Measurements from ENCODE around the gene CCT3. TPM values are rescaled to one million over a fixed set of nuclear protein-coding genes. Genes with fewer than 3 reads are reported as not detected.

CCT3 gene
- total and polyA plus RNA-seq, 4 experiments from 2014 or later = 109 to 234 (median 152) TPM

DNA sequence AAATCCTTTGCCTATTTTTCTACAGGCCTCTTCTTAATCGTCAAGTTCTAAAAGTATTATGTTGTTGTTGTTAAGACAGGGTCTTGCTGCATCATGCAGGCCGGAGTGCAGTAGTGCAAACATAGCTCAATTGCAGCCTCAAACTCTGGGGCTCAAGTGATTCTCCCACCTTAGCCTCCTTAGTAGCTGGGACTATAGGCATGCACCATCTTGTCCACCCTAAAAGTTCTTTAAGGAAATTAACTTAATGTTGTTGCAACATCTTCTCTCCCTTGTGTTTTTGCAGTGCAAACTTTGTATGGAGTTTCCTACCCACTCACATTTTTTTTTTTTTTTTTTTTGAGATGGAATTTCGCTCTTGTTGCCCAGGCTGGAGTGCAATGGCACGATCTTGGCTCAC, 34.9 kb downstream of the CCT3 start:
- H3K4me1 Mint-ChIP-seq = no peaks in the 10 kb centered on the region
- DNase-seq = no peak
- no peak overlapping the region for H3K4me3 ChIP-seq (ENCODE audit: low read length in 2 of 2)
- no peak overlapping the region for H3K27ac Mint-ChIP-seq
- ChIA-PET POLR2A (ENCODE audit: partially characterized antibody) (interaction anchor here (3.1 kb wide), 1 partner anchor 21 kb away, joined by 11 read pairs; the partner anchor contains the start of gene SMG5), CTCF (ENCODE audit: partially characterized antibody) (interaction anchor here (0.7 to 1.1 kb wide), 2 partner anchors 15 to 17 kb away, joined by 3 to 4 read pairs; no protein-coding TSS in a partner anchor)
- H3K27me3 ChIP-seq (ENCODE audit: insufficient read depth, low read length) = no peaks in the 10 kb centered on the region
- H3K27ac ChIP-seq (ENCODE audit: low read depth, low read length) = no peak overlapping the region
- peaks cover 7% of the 10 kb centered on the region for H3K36me3 ChIP-seq (ENCODE audit: insufficient read depth, low read length)
- intact Hi-C loops (cut with micrococcal nuclease) = no loop called here
- no peaks in the 10 kb centered on the region for H3K4me1 ChIP-seq (ENCODE audit: insufficient read depth, low read length)
- no peak overlapping the region for H3K4me3 Mint-ChIP-seq
- H3K36me3 Mint-ChIP-seq = peaks cover 9 to 16% of the 10 kb centered on the region in 2 donors
- H3K9me3 Mint-ChIP-seq = no peaks in the 10 kb centered on the region
- no peaks in the 10 kb centered on the region for H3K9me3 ChIP-seq (ENCODE audit: control insufficient read depth in 1 of 2, low read length in 2 of 2)
- H3K27me3 Mint-ChIP-seq = no peaks in the 10 kb centered on the region

DNA sequence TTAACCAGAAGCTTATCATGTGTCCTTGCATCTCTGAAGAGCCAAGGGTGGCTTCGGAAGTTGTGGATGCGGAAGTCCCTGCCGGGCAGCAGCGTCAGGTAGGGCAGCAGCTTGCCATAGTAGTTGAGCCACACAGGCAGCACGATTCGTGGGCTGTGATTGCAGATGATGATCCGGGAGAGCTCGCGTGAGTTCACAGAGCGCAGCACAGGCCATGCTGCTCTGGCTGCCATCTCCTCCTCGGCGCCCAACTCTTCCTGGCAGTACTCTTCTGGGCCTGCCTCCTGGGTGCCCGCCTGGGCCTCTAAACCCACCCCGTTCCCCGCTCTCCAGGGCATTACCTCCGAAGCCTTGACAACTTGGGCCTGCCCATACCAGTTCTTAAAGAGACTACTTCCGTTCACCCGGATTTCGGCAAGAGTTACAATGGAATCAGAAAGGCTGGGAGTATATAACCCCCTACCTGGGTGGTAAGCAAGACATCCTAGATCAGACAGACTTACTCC, 39.2 kb downstream of the CCT3 start, which contains the start of gene VHLL:
TSS of gene VHLL (minus strand) at position 456 of the 506 bp plus-strand sequence. CDS start at position 338, 118 bp downstream.
- DNase-seq = no peak
- Mint-ChIP-seq H3K27ac (peak within 1 kb of the TSS in 1 of 7 donors; percentile 30), H3K27me3 (no peaks in the 10 kb centered on the region), H3K4me3 (no peak within 1 kb of the TSS), H3K9me3 (no peaks in the 10 kb centered on the region), H3K4me1 (peaks cover 12 to 20% (median 15%) of the 10 kb centered on the region in 4 donors), H3K36me3 (peaks cover 0 to 4% of the 10 kb centered on the region in 2 donors)
- Histone ChIP-seq H3K4me1 (ENCODE audit: insufficient read depth, low read length) (peaks cover 17% of the 10 kb centered on the region), H3K4me3 (ENCODE audit: low read length in 2 of 2) (no peak within 1 kb of the TSS), H3K27ac (ENCODE audit: low read depth, low read length) (no peak within 1 kb of the TSS), H3K9me3 (ENCODE audit: control insufficient read depth in 1 of 2, low read length in 2 of 2) (no peaks in the 10 kb centered on the region), H3K36me3 (ENCODE audit: insufficient read depth, low read length) (no peaks in the 10 kb centered on the region), H3K27me3 (ENCODE audit: insufficient read depth, low read length) (no peaks in the 10 kb centered on the region)
- CTCF ChIA-PET (ENCODE audit: partially characterized antibody) = no interaction called here
- intact Hi-C loops (cut with micrococcal nuclease) = no loop called here
- POLR2A ChIA-PET (ENCODE audit: partially characterized antibody) = interaction anchor here (0.9 kb wide), 1 partner anchor 16 kb away, joined by 3 read pairs; the partner anchor contains the start of gene SMG5

DNA sequence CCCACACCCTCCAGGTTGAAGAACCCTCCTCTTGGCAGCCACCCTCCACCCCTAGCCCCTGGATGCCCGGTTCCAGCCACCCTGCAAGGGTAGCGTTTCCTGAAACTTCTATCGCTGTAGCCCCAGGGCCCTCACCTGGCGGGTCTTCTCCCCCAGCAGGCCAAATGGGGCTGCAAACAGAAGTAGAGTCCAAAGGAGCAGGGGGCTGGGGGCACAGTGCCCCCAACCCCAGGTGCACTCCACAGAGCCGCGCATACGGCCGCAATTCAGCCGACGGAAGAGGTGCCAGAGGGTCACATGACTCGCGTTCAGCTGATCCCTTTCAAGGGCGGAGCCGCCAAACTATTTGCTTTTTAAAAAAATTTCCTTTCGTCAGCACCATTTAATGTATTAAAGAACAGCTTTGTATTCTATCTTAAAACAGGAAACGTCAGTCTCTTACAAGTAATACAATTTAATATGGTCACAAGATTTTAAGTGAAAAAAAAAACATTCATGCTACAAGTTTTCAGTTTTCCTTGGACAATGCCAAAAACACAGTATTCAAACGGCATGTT, 42.6 kb downstream of the CCT3 start, which contains the start of gene GLMP:
TSS of gene GLMP (minus strand) at position 289 of the 557 bp plus-strand sequence. CDS start at position 255, 34 bp downstream.
- H3K4me3 Mint-ChIP-seq = peak within 1 kb of the TSS; percentile 89 to 95 (median 92)
- H3K27ac Mint-ChIP-seq = peak within 1 kb of the TSS; percentile 18 to 91 (median 88)
- Histone ChIP-seq H3K4me1 (ENCODE audit: insufficient read depth, low read length) (peaks cover 17% of the 10 kb centered on the region), H3K9me3 (ENCODE audit: control insufficient read depth in 1 of 2, low read length in 2 of 2) (no peaks in the 10 kb centered on the region), H3K27me3 (ENCODE audit: insufficient read depth, low read length) (no peaks in the 10 kb centered on the region), H3K4me3 (ENCODE audit: low read length in 2 of 2) (peak within 1 kb of the TSS; percentile 77 to 83), H3K36me3 (ENCODE audit: insufficient read depth, low read length) (peaks cover 3% of the 10 kb centered on the region), H3K27ac (ENCODE audit: low read depth, low read length) (peak within 1 kb of the TSS; percentile 65)
- no peaks in the 10 kb centered on the region for H3K9me3 Mint-ChIP-seq
- intact Hi-C loops (cut with micrococcal nuclease) = no loop called here
- H3K27me3 Mint-ChIP-seq = no peaks in the 10 kb centered on the region
- H3K4me1 Mint-ChIP-seq = peaks cover 14 to 26% (median 17%) of the 10 kb centered on the region in 4 donors
- peaks cover 0 to 13% of the 10 kb centered on the region in 2 donors for H3K36me3 Mint-ChIP-seq
- peak; percentile 55 to 64 (median 59) for DNase-seq
- CTCF ChIA-PET (ENCODE audit: partially characterized antibody) = no interaction called here
- POLR2A ChIA-PET (ENCODE audit: partially characterized antibody) = interaction anchor here (0.5 to 3.2 kb wide), 7 partner anchors 10 to 304 kb away, joined by 3 to 50 read pairs (median 3); partner anchors contain the start of genes CCT3, SMG5, TMEM79 and TSACC

DNA sequence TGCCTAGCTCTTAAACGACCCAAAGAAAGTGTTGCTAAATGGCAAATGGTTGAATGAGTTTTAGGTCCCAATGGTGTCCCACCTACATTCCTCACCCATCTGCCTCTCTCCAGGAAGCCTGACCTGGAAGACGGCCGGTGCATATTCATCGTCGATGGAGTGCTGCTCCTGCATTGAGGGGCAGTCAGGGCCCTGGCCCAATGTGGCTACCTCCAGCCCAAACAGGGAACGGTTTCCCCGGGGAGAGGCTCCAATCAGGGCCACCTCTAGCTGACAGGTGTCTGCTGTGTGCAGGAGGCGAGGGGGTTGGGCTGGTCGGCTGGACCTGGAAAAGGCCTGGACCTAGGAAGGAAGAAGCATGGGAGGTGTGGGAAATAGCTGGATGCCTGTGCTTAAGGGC, 44.2 kb downstream of the CCT3 start:
- H3K4me3 ChIP-seq (ENCODE audit: low read length in 2 of 2) = no peak overlapping the region
- H3K27ac Mint-ChIP-seq = no peak overlapping the region
- H3K4me1 Mint-ChIP-seq = peaks cover 14 to 26% (median 17%) of the 10 kb centered on the region in 4 donors
- ChIA-PET CTCF (ENCODE audit: partially characterized antibody) (interaction anchor here (0.9 kb wide), 1 partner anchor 227 kb away, joined by 3 read pairs; no protein-coding TSS in a partner anchor), POLR2A (ENCODE audit: partially characterized antibody) (interaction anchor here (1.4 to 3.2 kb wide), 2 partner anchors 8 to 11 kb away, joined by 4 to 50 read pairs; partner anchors contain the start of genes SMG5 and TMEM79)
- H3K27me3 Mint-ChIP-seq = no peaks in the 10 kb centered on the region
- H3K9me3 Mint-ChIP-seq = no peaks in the 10 kb centered on the region
- H3K36me3 ChIP-seq (ENCODE audit: insufficient read depth, low read length) = peaks cover 4% of the 10 kb centered on the region
- no peak overlapping the region for H3K27ac ChIP-seq (ENCODE audit: low read depth, low read length)
- no peaks in the 10 kb centered on the region for H3K27me3 ChIP-seq (ENCODE audit: insufficient read depth, low read length)
- peaks cover 9 to 22% of the 10 kb centered on the region in 2 donors for H3K36me3 Mint-ChIP-seq
- DNase-seq = no peak
- peak overlapping the region in 2 of 8 donors; percentile 53 to 90 for H3K4me3 Mint-ChIP-seq
- H3K4me1 ChIP-seq (ENCODE audit: insufficient read depth, low read length) = peaks cover 17% of the 10 kb centered on the region
- intact Hi-C loops (cut with micrococcal nuclease) = no loop called here
- no peaks in the 10 kb centered on the region for H3K9me3 ChIP-seq (ENCODE audit: control insufficient read depth in 1 of 2, low read length in 2 of 2)

DNA sequence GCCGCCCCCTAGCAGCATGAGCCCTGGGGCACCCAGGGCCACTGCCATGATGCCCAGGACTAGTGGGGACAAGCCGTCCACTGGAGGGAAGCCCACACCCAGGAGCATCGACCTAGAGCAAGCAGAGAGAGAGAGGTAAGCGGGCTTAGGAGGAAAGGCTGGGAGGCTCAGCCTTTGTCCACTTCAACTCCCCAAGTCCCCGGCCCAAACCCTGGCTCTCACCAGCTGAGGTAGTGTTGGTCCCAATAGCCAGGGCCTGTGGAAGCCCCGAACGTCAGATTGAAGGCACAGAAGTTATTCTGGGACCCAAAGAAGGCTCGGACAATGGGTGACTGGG, 45.0 kb downstream of the CCT3 start:
- Mint-ChIP-seq H3K4me3 (peak overlapping the region in 4 of 8 donors; percentile 30 to 54 (median 46)), H3K36me3 (peaks cover 12 to 27% of the 10 kb centered on the region in 2 donors), H3K27ac (peak overlapping the region in 2 of 7 donors; percentile 6 to 37), H3K9me3 (no peaks in the 10 kb centered on the region), H3K4me1 (peaks cover 14 to 26% (median 17%) of the 10 kb centered on the region in 4 donors), H3K27me3 (no peaks in the 10 kb centered on the region)
- no peak overlapping the region for H3K4me3 ChIP-seq (ENCODE audit: low read length in 2 of 2)
- H3K27ac ChIP-seq (ENCODE audit: low read depth, low read length) = no peak overlapping the region
- no peak for DNase-seq
- H3K4me1 ChIP-seq (ENCODE audit: insufficient read depth, low read length) = peaks cover 17% of the 10 kb centered on the region
- no peaks in the 10 kb centered on the region for H3K9me3 ChIP-seq (ENCODE audit: control insufficient read depth in 1 of 2, low read length in 2 of 2)
- intact Hi-C loops (cut with micrococcal nuclease) = no loop called here
- no peaks in the 10 kb centered on the region for H3K27me3 ChIP-seq (ENCODE audit: insufficient read depth, low read length)
- CTCF ChIA-PET (ENCODE audit: partially characterized antibody) = interaction anchor here (0.9 kb wide), 1 partner anchor 227 kb away, joined by 3 read pairs; no protein-coding TSS in a partner anchor
- POLR2A ChIA-PET (ENCODE audit: partially characterized antibody) = interaction anchor here (3.2 kb wide), 1 partner anchor 10 kb away, joined by 50 read pairs; the partner anchor contains the start of genes SMG5 and TMEM79
- peaks cover 9% of the 10 kb centered on the region for H3K36me3 ChIP-seq (ENCODE audit: insufficient read depth, low read length)

DNA sequence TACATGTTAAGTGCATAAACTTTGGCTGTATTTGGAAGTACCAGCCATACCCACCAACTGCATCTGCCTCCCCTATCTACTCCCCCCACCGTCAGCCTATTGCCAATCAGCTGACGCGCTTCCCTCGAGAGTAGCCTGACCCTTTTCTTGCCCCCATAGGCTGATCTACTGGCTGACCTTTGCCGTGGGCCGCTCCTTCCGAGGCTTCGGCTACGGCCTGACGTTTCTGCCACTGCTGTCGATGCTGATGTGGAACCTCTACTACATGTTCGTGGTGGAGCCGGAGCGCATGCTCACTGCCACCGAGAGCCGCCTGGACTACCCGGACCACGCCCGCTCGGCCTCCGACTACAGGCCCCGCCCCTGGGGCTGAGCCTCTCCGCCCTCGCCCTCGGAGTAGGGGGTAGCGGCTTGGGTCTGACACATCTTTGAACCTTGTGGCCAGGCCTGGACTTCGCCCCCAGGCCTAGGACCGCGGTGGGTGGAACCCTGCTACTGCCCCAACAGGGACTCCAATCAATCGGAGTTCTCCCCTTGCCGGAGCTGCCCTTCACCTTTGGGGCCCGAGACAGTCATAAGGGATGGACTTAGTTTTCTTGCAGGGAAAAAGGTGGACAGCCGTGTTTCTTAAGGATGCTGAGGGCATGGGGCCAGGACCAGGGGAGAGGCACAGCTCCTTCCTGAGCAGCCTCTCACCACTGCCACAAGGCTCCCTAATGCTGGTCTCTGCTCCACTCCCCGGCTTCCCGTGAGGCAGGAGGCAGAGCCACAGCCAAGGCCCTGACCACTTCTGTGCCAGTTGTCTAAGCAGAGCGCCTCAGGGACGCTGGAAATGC, 46.6 kb downstream of the CCT3 start:
- H3K27ac ChIP-seq (ENCODE audit: low read depth, low read length) = no peak overlapping the region
- H3K36me3 Mint-ChIP-seq = peaks cover 12 to 27% of the 10 kb centered on the region in 2 donors
- H3K27me3 Mint-ChIP-seq = no peaks in the 10 kb centered on the region
- CTCF ChIA-PET (ENCODE audit: partially characterized antibody) = no interaction called here
- H3K9me3 Mint-ChIP-seq = no peaks in the 10 kb centered on the region
- DNase-seq = no peak
- peaks cover 17% of the 10 kb centered on the region for H3K4me1 ChIP-seq (ENCODE audit: insufficient read depth, low read length)
- POLR2A ChIA-PET (ENCODE audit: partially characterized antibody) = interaction anchor here (1.3 kb wide), 1 partner anchor 9 kb away, joined by 6 read pairs; the partner anchor contains the start of gene SMG5
- intact Hi-C loops (cut with micrococcal nuclease) = no loop called here
- no peaks in the 10 kb centered on the region for H3K27me3 ChIP-seq (ENCODE audit: insufficient read depth, low read length)
- no peaks in the 10 kb centered on the region for H3K9me3 ChIP-seq (ENCODE audit: control insufficient read depth in 1 of 2, low read length in 2 of 2)
- H3K36me3 ChIP-seq (ENCODE audit: insufficient read depth, low read length) = peaks cover 9% of the 10 kb centered on the region
- H3K4me3 Mint-ChIP-seq = no peak overlapping the region
- H3K27ac Mint-ChIP-seq = peak overlapping the region in 2 of 7 donors; percentile 55 to 75
- H3K4me1 Mint-ChIP-seq = peaks cover 14 to 26% (median 17%) of the 10 kb centered on the region in 4 donors
- no peak overlapping the region for H3K4me3 ChIP-seq (ENCODE audit: low read length in 2 of 2)

All from CD4-positive, alpha-beta memory T cell (primary cell).